K562 (cell line): Measurements from ENCODE around the gene SLC38A11. TPM values are rescaled to one million over a fixed set of nuclear protein-coding genes. Genes with fewer than 3 reads are reported as not detected.

ENCODE experiments used
- ATAC-seq: fragments of 200-7000 bp; cut with Tn5 transposase; 3 replicates; pipeline ENCODE4 v1.9.1; 2020; ENCODE audit warnings: moderate library complexity
- Bru-seq: library from RNA; stranded (reverse); fragments of 400-500 nt; gene quantifications from one replicate; lab custom pipeline; 2021; lab: Mats Ljungman, UMichigan
- BruChase-seq, 2 experiments: library from RNA; stranded (reverse); fragments of 400-500 nt; gene quantifications; one replicate each; lab custom pipeline; 2021; lab: Mats Ljungman, UMichigan
- BruUV-seq: library from RNA; stranded (reverse); fragments of 400-500 nt; replicated peaks from 2 replicates; lab custom pipeline; 2021; lab: Mats Ljungman, UMichigan
- CTCF ChIA-PET: fragments of 300-600 bp; formaldehyde crosslinking; extraction: SDS; loops from one replicate; lab custom pipeline; 2021; ENCODE audit warnings: low intra/inter-chr PET ratio; lab: Yijun Ruan, JAX
- POLR2A ChIA-PET: fragments of 300-600, 350-650 bp; sonication (Branson Sonifier 250); formaldehyde crosslinking; extraction: SDS; loops from one replicate; lab custom pipeline; 2021; ENCODE audit warnings: antibody characterized with exemption, inconsistent platforms; lab: Yijun Ruan, JAX
- DNase-seq, 4 experiments: peaks; one replicate each; pipeline versions ENCODE4 v3.0.0 to v3.0.0-alpha.2; 2011 to 2018; ENCODE audit warnings: low spot score in 3 of 4, mixed read lengths in 3 of 4; ENCODE audit errors: extremely low read depth in 1 of 4
- FAIRE-seq: peaks from 2 replicates; lab custom pipeline; 2011; peaks lifted over from hg19 to GRCh38; lab: Jason Lieb, UNC
- H2AFZ ChIP-seq: 2 replicates; pipeline ENCODE4 v1.6.0; 2011; ENCODE audit warnings: low read depth, low read length, control low read depth, inconsistent platforms
- H3K27ac ChIP-seq: fragments of 200-600 bp; 3 replicates; pipeline ENCODE4 v1.8.0; 2011; ENCODE audit warnings: low read depth, mild to moderate bottlenecking, control low read depth, inconsistent platforms, low read length, moderate library complexity, mixed read lengths; ENCODE audit errors: extremely low read depth
- H3K27me3 ChIP-seq, 2 experiments: fragments of 300-600 bp in 1 of 2; 2 replicates in 1 of 2; 3 replicates in 1 of 2; pipeline versions ENCODE4 v1.6.0 to v1.8.0; 2011; ENCODE audit warnings: inconsistent platforms in 2 of 2, low read length in 2 of 2, mild to moderate bottlenecking in 1 of 2, mixed read lengths in 1 of 2, moderate library complexity in 1 of 2; ENCODE audit not compliant: control insufficient read depth in 2 of 2, insufficient read depth in 2 of 2
- H3K36me3 ChIP-seq: fragments of 300-600 bp; 3 replicates; pipeline ENCODE4 v1.8.0; 2011; ENCODE audit warnings: mild to moderate bottlenecking, low read length, inconsistent platforms; ENCODE audit not compliant: control insufficient read depth, insufficient read depth
- H3K4me1 ChIP-seq, 2 experiments: fragments of 200-600 bp in 1 of 2; replicated peaks in 1 of 2; 2 replicates in 1 of 2; 3 replicates in 1 of 2; pipeline versions ENCODE4 v1.5.1 to v1.8.0; 2011; ENCODE audit warnings: inconsistent platforms in 2 of 2, low read length in 2 of 2, mild to moderate bottlenecking in 1 of 2, mixed read lengths in 1 of 2, moderate library complexity in 1 of 2; ENCODE audit not compliant: control insufficient read depth in 2 of 2, insufficient read depth in 2 of 2
- H3K4me2 ChIP-seq: 2 replicates; pipeline ENCODE4 v1.6.1; 2011; ENCODE audit warnings: low read length, control low read depth, inconsistent platforms, mixed read lengths; ENCODE audit not compliant: insufficient read depth
- H3K4me3 ChIP-seq: fragments of 200-600 bp; sonication (generic), shearing (Covaris generic); 2 replicates; pipeline ENCODE4 v1.5.1; 2016; ENCODE audit warnings: control low read depth, inconsistent platforms
- H3K79me2 ChIP-seq: fragments of 200-600 bp; 3 replicates; pipeline ENCODE4 v1.8.0; 2011; ENCODE audit warnings: low read length, inconsistent platforms; ENCODE audit not compliant: control insufficient read depth, insufficient read depth
- H3K9ac ChIP-seq, 2 experiments: 2 replicates each; pipeline versions ENCODE4 v1.6.0 to v1.6.1; 2011; ENCODE audit warnings: low read depth in 2 of 2, low read length in 2 of 2, control low read depth in 1 of 2, inconsistent platforms in 1 of 2, mild to moderate bottlenecking in 1 of 2, mixed read lengths in 1 of 2; ENCODE audit not compliant: insufficient read depth in 1 of 2
- H3K9me1 ChIP-seq: one replicate; pipeline ENCODE4 v1.6.0; 2011; ENCODE audit warnings: inconsistent platforms, mild to moderate bottlenecking, low read length, moderate library complexity; ENCODE audit not compliant: control insufficient read depth, insufficient read depth
- H3K9me3 ChIP-seq: replicated peaks from 2 replicates; pipeline ENCODE4 v1.5.1; 2011; ENCODE audit warnings: low read depth, low read length, inconsistent platforms; ENCODE audit not compliant: control insufficient read depth, insufficient read depth
- H4K20me1 ChIP-seq: replicated peaks from 2 replicates; pipeline ENCODE4 v1.6.1; 2011; ENCODE audit warnings: low read length, inconsistent platforms, mixed read lengths; ENCODE audit not compliant: control insufficient read depth, insufficient read depth
- C11orf30 ChIP-seq: fragments of 450-650 bp; IDR thresholded peaks from 2 replicates; pipeline ENCODE4 v1.6.1; 2016; ENCODE audit warnings: low read depth, mild to moderate bottlenecking
- EWSR1 ChIP-seq: fragments of 450-650 bp; IDR thresholded peaks from 2 replicates; pipeline ENCODE4 v1.6.1; 2018; ENCODE audit warnings: borderline replicate concordance, mild to moderate bottlenecking, low read depth, moderate library complexity; ENCODE audit not compliant: partially characterized antibody
- MCM2 ChIP-seq: fragments of 450-650 bp; IDR thresholded peaks from 2 replicates; pipeline ENCODE4 v1.6.1; 2017; ENCODE audit warnings: low read depth, mild to moderate bottlenecking
- RFX7 ChIP-seq: fragments of 250-450 bp; sonication (Bioruptor Pico); IDR thresholded peaks from 2 replicates; pipeline ENCODE4 v1.5.1; 2021; ENCODE audit warnings: mild to moderate bottlenecking
- SNIP1 ChIP-seq: fragments of 450-650 bp; IDR thresholded peaks from 2 replicates; pipeline ENCODE4 v1.7.1; 2017; ENCODE audit warnings: low read depth, mild to moderate bottlenecking
- SPI1 ChIP-seq: IDR thresholded peaks from 2 replicates; pipeline ENCODE4 v1.6.1; 2011; ENCODE audit warnings: low read depth, low read length, control low read depth, borderline replicate concordance
- ZNF253 ChIP-seq: fragments of 250-450 bp; sonication (Bioruptor Pico); conservative IDR thresholded peaks from 2 replicates; pipeline ENCODE4 v1.6.1; 2021; ENCODE audit warnings: mild to moderate bottlenecking
- WGBS: fragments of 100-300 bp; shearing (Covaris generic); methylation state at CpG from one replicate; pipeline ENCODE4 v1.1.6; 2016; ENCODE audit warnings: low coverage, mixed read lengths; ENCODE audit not compliant: insufficient coverage; ENCODE audit errors: missing lambda C conversion rate; 5-methylcytosine and 5-hydroxymethylcytosine counted together
- in situ Hi-C: fragments of 300-500 bp; cut with MboI; formaldehyde crosslinking; loops from 4 replicates; pipeline ENCODE4 v1.15.0; 2018; ENCODE audit warnings: inconsistent platforms, mixed read lengths
- intact Hi-C: fragments of 100-400 bp; cut with micrococcal nuclease; formaldehyde crosslinking; loops from 2 replicates; pipeline ENCODE4 v1.14.2; 2022
- long read RNA-seq, 3 experiments: library from polyadenylated mRNA in 2 of 3; library from RNA in 1 of 3; unstranded in 2 of 3; stranded (forward) in 1 of 3; transcript quantifications; one replicate each; pipeline ENCODE4 v2.0.0, GENCODE V29; 2019 to 2022
- polyA minus RNA-seq, 3 experiments: library from RNA; depleted of rRNA, polyadenylated mRNA; stranded (reverse); fragments of >200 nt; gene quantifications; 2 replicates each; pipeline ENCODE4 v1.2.3, GENCODE V29; 2011
- polyA plus RNA-seq, 8 experiments: library from polyadenylated mRNA; depleted of rRNA in 4 of 8; stranded (reverse) in 5 of 8; unstranded in 3 of 8; fragments of >200 nt; fragmentation: Nextera tagmentation in 2 of 8; fragmentation: Illumina TruSeq in 1 of 8; extraction: Ambion mirVana in 2 of 8; extraction: Trizol in 1 of 8; gene quantifications; 2 replicates each; pipeline versions ENCODE4 v1.2.1 to v1.2.3, GENCODE V29; 2011 to 2014; ENCODE audit warnings: inconsistent platforms in 1 of 8, missing spikeins in 1 of 8
- total RNA-seq, 7 experiments: library from RNA; depleted of rRNA in 6 of 7; stranded (reverse); fragments of >200 nt in 6 of 7; fragmentation: Illumina TruSeq in 2 of 7; extraction: Trizol in 2 of 7; gene quantifications; 2 replicates each; pipeline versions ENCODE4 v1.2.1 to v1.2.3, GENCODE V29; 2011 to 2021; ENCODE audit warnings: low replicate concordance in 1 of 7
- TF ChIP-seq, protein P1 (sequence below): sonication (generic); formaldehyde crosslinking; IDR thresholded peaks from 2 replicates; pipeline ENCODE4 v1.8.0; 2023; ENCODE audit warnings: missing genetic modification reagents, mild to moderate bottlenecking, borderline replicate concordance
- TF ChIP-seq, protein P2 (sequence below): fragments of 450-650 bp; conservative IDR thresholded peaks from 2 replicates; pipeline ENCODE4 v1.6.1; 2016; ENCODE audit warnings: missing genetic modification characterization, low read depth, mild to moderate bottlenecking, missing compliant biosample characterization, moderate library complexity

SLC38A11 gene, protein sequence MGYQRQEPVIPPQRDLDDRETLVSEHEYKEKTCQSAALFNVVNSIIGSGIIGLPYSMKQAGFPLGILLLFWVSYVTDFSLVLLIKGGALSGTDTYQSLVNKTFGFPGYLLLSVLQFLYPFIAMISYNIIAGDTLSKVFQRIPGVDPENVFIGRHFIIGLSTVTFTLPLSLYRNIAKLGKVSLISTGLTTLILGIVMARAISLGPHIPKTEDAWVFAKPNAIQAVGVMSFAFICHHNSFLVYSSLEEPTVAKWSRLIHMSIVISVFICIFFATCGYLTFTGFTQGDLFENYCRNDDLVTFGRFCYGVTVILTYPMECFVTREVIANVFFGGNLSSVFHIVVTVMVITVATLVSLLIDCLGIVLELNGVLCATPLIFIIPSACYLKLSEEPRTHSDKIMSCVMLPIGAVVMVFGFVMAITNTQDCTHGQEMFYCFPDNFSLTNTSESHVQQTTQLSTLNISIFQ
- total RNA-seq (2011; cell fraction: chromatin; rRNA removed; ENCODE audit: low replicate concordance), result not detected in 2 replicates
- not detected in 2 replicates for total RNA-seq (2011; cell fraction: nucleolus; rRNA removed)
- not detected in 2 replicates for total RNA-seq (2011; cell fraction: nucleoplasm; rRNA removed)
- total RNA-seq (2014; rRNA removed), result not detected in 2 replicates
- total RNA-seq (2014; rRNA removed; fragmentation: Illumina TruSeq; extraction: Trizol), result not detected in 2 replicates
- not detected in 2 replicates for total RNA-seq (2015; rRNA removed; fragmentation: Illumina TruSeq; extraction: Trizol)
- not detected in 2 replicates for total RNA-seq (2021)
- polyA plus RNA-seq (2011; rRNA removed), result not detected in 2 replicates
- not detected in 2 replicates for polyA plus RNA-seq (2011; cell fraction: cytosol; rRNA removed)
- not detected in 2 replicates for polyA plus RNA-seq (2011; cell fraction: nucleus; rRNA removed)
- not detected in 2 replicates for polyA plus RNA-seq (2012)
- not detected in 2 replicates for polyA plus RNA-seq (2014; fragmentation: Illumina TruSeq; extraction: Trizol)
- polyA plus RNA-seq (2014; fragmentation: Nextera tagmentation; extraction: Ambion mirVana), result not detected
- polyA plus RNA-seq (2014; rRNA removed), result not detected in 2 replicates
- polyA minus RNA-seq (2011; rRNA and poly(A)+ RNA removed), result not detected in 2 replicates
- not detected in 2 replicates for polyA minus RNA-seq (2011; cell fraction: cytosol; rRNA and poly(A)+ RNA removed)
- not detected in 2 replicates for polyA minus RNA-seq (2011; cell fraction: nucleus; rRNA and poly(A)+ RNA removed)
- Bru-seq, nascent RNA, result percentile 2 among the genes with signal in this experiment
- BruChase-seq, experiment 1, labeled RNA remaining after a 2-hour chase, result not detected
- percentile 2 among the genes with signal in this experiment for BruChase-seq, experiment 2, labeled RNA remaining after a 6-hour chase
- long read RNA-seq, experiment 1, result 0 reads
- long read RNA-seq, experiment 2, result 0 reads
- long read RNA-seq, experiment 3, result 0 reads

DNA sequence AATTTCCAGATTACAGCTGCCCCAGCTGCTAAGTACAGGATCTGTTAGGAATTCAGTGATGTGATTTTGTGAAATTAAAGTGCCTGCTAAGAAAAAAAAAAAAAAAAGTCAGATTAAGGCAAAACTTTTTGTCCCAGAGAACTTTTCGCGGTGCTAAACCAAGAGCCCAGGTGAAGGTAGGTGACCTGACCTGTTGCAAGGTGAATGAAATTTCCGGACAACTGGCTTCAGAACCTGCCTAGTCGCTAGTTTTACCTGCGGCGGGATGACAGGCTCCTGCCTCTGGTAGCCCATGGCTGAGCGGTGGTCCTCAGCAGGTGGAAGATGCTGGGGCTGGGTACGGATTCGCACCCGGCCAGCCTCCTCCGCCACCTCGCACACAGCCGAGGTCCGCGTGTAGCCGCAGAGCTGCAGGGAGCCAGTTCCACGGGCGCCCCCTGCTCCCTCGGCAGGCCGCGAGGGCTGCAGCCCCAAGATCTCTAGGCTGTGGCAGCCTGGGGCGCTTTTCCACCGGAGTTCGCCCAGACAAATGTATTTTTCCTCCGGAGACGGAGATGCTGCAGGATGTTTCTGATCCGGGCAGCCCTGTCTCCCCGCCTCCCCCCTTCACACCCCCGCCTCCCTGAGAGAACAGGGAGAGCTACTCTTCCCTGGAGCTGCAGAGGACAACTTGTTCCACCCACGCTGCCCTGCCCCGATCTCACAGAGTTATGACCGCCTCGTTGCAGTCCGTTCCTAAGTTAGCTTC lies at the start of gene SLC38A11:
Gene SLC38A11, minus strand, starts transcription at position 572 of the 748 bp plus-strand sequence. Its CDS starts 278 bp downstream, at position 294.
- Histone ChIP-seq H3K4me3 (no peak within 1 kb of the TSS), H2AFZ (no peak within 1 kb of the TSS), H3K4me1 (peaks cover 0 to 3% of the 10 kb centered on the region in 2 experiments; a peak in 1 of 5 replicates), H3K4me2 (no peak within 1 kb of the TSS), H3K9ac (no peak within 1 kb of the TSS), H3K9me1 (no peaks in the 10 kb centered on the region), H3K9me3 (no peaks in the 10 kb centered on the region), H3K27ac (no peak within 1 kb of the TSS), H3K27me3 (no peaks in the 10 kb centered on the region), H3K36me3 (no peaks in the 10 kb centered on the region), H4K20me1 (no peaks in the 10 kb centered on the region), H3K79me2 (no peaks in the 10 kb centered on the region)
- ATAC-seq (peak; percentile 51; the same call in 1 of the 3 replicates), FAIRE-seq (no peak), DNase-seq (no peak)
- CTCF ChIA-PET, result no interaction called here
- no TSS peak for BruUV-seq
- POLR2A ChIA-PET, result no interaction called here
- intact Hi-C loops, result no loop called here
- in situ Hi-C loops, result no loop called here
- WGBS, result under 1% methylated on average over 32 of the region's 34 CpGs
- no peak for TF ChIP-seq ZNF253 (CRISPR knock-in tag)
- no peak for TF ChIP-seq SPI1
- TF ChIP-seq C11orf30, result no peak
- TF ChIP-seq, protein P1, sequence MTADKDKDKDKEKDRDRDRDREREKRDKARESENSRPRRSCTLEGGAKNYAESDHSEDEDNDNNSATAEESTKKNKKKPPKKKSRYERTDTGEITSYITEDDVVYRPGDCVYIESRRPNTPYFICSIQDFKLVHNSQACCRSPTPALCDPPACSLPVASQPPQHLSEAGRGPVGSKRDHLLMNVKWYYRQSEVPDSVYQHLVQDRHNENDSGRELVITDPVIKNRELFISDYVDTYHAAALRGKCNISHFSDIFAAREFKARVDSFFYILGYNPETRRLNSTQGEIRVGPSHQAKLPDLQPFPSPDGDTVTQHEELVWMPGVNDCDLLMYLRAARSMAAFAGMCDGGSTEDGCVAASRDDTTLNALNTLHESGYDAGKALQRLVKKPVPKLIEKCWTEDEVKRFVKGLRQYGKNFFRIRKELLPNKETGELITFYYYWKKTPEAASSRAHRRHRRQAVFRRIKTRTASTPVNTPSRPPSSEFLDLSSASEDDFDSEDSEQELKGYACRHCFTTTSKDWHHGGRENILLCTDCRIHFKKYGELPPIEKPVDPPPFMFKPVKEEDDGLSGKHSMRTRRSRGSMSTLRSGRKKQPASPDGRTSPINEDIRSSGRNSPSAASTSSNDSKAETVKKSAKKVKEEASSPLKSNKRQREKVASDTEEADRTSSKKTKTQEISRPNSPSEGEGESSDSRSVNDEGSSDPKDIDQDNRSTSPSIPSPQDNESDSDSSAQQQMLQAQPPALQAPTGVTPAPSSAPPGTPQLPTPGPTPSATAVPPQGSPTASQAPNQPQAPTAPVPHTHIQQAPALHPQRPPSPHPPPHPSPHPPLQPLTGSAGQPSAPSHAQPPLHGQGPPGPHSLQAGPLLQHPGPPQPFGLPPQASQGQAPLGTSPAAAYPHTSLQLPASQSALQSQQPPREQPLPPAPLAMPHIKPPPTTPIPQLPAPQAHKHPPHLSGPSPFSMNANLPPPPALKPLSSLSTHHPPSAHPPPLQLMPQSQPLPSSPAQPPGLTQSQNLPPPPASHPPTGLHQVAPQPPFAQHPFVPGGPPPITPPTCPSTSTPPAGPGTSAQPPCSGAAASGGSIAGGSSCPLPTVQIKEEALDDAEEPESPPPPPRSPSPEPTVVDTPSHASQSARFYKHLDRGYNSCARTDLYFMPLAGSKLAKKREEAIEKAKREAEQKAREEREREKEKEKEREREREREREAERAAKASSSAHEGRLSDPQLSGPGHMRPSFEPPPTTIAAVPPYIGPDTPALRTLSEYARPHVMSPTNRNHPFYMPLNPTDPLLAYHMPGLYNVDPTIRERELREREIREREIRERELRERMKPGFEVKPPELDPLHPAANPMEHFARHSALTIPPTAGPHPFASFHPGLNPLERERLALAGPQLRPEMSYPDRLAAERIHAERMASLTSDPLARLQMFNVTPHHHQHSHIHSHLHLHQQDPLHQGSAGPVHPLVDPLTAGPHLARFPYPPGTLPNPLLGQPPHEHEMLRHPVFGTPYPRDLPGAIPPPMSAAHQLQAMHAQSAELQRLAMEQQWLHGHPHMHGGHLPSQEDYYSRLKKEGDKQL, result no peak
- TF ChIP-seq, protein P2, sequence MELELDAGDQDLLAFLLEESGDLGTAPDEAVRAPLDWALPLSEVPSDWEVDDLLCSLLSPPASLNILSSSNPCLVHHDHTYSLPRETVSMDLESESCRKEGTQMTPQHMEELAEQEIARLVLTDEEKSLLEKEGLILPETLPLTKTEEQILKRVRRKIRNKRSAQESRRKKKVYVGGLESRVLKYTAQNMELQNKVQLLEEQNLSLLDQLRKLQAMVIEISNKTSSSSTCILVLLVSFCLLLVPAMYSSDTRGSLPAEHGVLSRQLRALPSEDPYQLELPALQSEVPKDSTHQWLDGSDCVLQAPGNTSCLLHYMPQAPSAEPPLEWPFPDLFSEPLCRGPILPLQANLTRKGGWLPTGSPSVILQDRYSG (tag), result no peak
- no peak for TF ChIP-seq RFX7 (CRISPR knock-in tag)
- no peak for TF ChIP-seq EWSR1
- TF ChIP-seq MCM2, result no peak
- no peak for TF ChIP-seq SNIP1
